Measurements from ENCODE around the gene ARRB1.

The ARRB1 gene

GRCh38 chr11:75308986-75309385 lies 42.5 kb downstream of the ARRB1 start:
- H3K79me2 ChIP-seq (ENCODE audit: insufficient read depth, low read depth) = no peaks in the 10 kb centered on the region
- TF ChIP-seq CTCF (conservative IDR thresholded peaks at IDR 0.05; ENCODE audit: low read depth, low read length) = no peak
- H3K4me2 ChIP-seq = no peak overlapping the region
- no peak overlapping the region for H3K9ac ChIP-seq
- H3K27me3 ChIP-seq (ENCODE audit: insufficient read depth, low read depth) = no peaks in the 10 kb centered on the region
- H3K4me3 ChIP-seq (IDR thresholded peaks at IDR 0.05; ENCODE audit: insufficient read depth, low read depth, low read length) = no peak overlapping the region
- no peaks in the 10 kb centered on the region for H3K36me3 ChIP-seq (ENCODE audit: insufficient read depth)
- H2AFZ ChIP-seq (ENCODE audit: low read depth) = no peak overlapping the region
- H4K20me1 ChIP-seq (ENCODE audit: insufficient read depth) = no peaks in the 10 kb centered on the region
- H3K4me1 ChIP-seq (ENCODE audit: low read depth, poor library complexity, severe bottlenecking) = no peaks in the 10 kb centered on the region
- H3K27ac ChIP-seq = no peak overlapping the region

GRCh38 chr11:75308116-75308515 lies 43.3 kb downstream of the ARRB1 start:
- Histone ChIP-seq H3K4me3 (IDR thresholded peaks at IDR 0.05; ENCODE audit: insufficient read depth, low read depth, low read length) (no peak overlapping the region), H2AFZ (ENCODE audit: low read depth) (no peak overlapping the region), H3K4me2 (no peak overlapping the region), H3K9ac (no peak overlapping the region), H3K27me3 (ENCODE audit: insufficient read depth, low read depth) (no peaks in the 10 kb centered on the region), H4K20me1 (ENCODE audit: insufficient read depth) (no peaks in the 10 kb centered on the region), H3K4me1 (ENCODE audit: low read depth, poor library complexity, severe bottlenecking) (no peaks in the 10 kb centered on the region), H3K79me2 (ENCODE audit: insufficient read depth, low read depth) (no peaks in the 10 kb centered on the region), H3K27ac (no peak overlapping the region), H3K36me3 (ENCODE audit: insufficient read depth) (no peaks in the 10 kb centered on the region)
- TF ChIP-seq CTCF (conservative IDR thresholded peaks at IDR 0.05; ENCODE audit: low read depth, low read length) = no peak

- H3K4me1 ChIP-seq (ENCODE audit: low read depth, poor library complexity, severe bottlenecking) = no peaks in the 10 kb centered on the region
- H4K20me1 ChIP-seq (ENCODE audit: insufficient read depth) = no peaks in the 10 kb centered on the region
- no peak overlapping the region for H3K27ac ChIP-seq
- H3K4me3 ChIP-seq (IDR thresholded peaks at IDR 0.05; ENCODE audit: insufficient read depth, low read depth, low read length) = no peak overlapping the region
- H2AFZ ChIP-seq (ENCODE audit: low read depth) = no peak overlapping the region
- no peak for TF ChIP-seq CTCF (conservative IDR thresholded peaks at IDR 0.05; ENCODE audit: low read depth, low read length)
- H3K27me3 ChIP-seq (ENCODE audit: insufficient read depth, low read depth) = no peaks in the 10 kb centered on the region
- H3K79me2 ChIP-seq (ENCODE audit: insufficient read depth, low read depth) = no peaks in the 10 kb centered on the region
- H3K9ac ChIP-seq = no peak overlapping the region
- H3K36me3 ChIP-seq (ENCODE audit: insufficient read depth) = no peaks in the 10 kb centered on the region
- H3K4me2 ChIP-seq = no peak overlapping the region
Measured at GRCh38 chr11:75307058-75307457, 44.4 kb downstream of the ARRB1 start.

GRCh38 chr11:75306529-75306928 lies 44.9 kb downstream of the ARRB1 start:
- Histone ChIP-seq H3K79me2 (ENCODE audit: insufficient read depth, low read depth) (no peaks in the 10 kb centered on the region), H3K9ac (no peak overlapping the region)

More at GRCh38 chr11:75306529-75306928, 44.9 kb downstream of the ARRB1 start:
- no peaks in the 10 kb centered on the region for H3K27me3 ChIP-seq (ENCODE audit: insufficient read depth, low read depth)
- H4K20me1 ChIP-seq (ENCODE audit: insufficient read depth) = no peaks in the 10 kb centered on the region
- TF ChIP-seq CTCF (conservative IDR thresholded peaks at IDR 0.05; ENCODE audit: low read depth, low read length) = no peak
- no peak overlapping the region for H3K4me3 ChIP-seq (IDR thresholded peaks at IDR 0.05; ENCODE audit: insufficient read depth, low read depth, low read length)
- no peaks in the 10 kb centered on the region for H3K36me3 ChIP-seq (ENCODE audit: insufficient read depth)
- no peaks in the 10 kb centered on the region for H3K4me1 ChIP-seq (ENCODE audit: low read depth, poor library complexity, severe bottlenecking)
- H3K27ac ChIP-seq = no peak overlapping the region
- no peak overlapping the region for H2AFZ ChIP-seq (ENCODE audit: low read depth)
- H3K4me2 ChIP-seq = no peak overlapping the region

All from KMS-11 (cell line).